ENCODE data around the gene PDZRN3.

GRCh38 chr3:73509816-73510215 lies 114.9 kb downstream of the PDZRN3 start:
- TF ChIP-seq POLR2A (IDR thresholded peaks at IDR 0.05) (no peak), CTCF (IDR thresholded peaks at IDR 0.05) (no peak)
